Mucosa of stomach (tissue), 1 donor: ENCODE results near the gene PRSS35.
"Not testable (repeated sequence)": the region's sequence is repeated elsewhere in the genome, so short reads cannot be mapped to it uniquely, and the experiment has no call there.

Experiments
- H3K27me3 ChIP-seq: one replicate; pipeline ENCODE4 v1.7.0; 2013; ENCODE audit warnings: mild to moderate bottlenecking, low read length; ENCODE audit not compliant: control insufficient read depth, insufficient read depth
- H3K36me3 ChIP-seq: one replicate; pipeline ENCODE4 v1.7.0; 2013; ENCODE audit warnings: low read length; ENCODE audit not compliant: control insufficient read depth, insufficient read depth
- H3K4me1 ChIP-seq: one replicate; pipeline ENCODE4 v1.7.0; 2013; ENCODE audit warnings: mild to moderate bottlenecking, low read length; ENCODE audit not compliant: control insufficient read depth, insufficient read depth
- H3K4me3 ChIP-seq: one replicate; pipeline ENCODE4 v1.7.0; 2013; ENCODE audit warnings: low read length
- H3K9ac ChIP-seq: one replicate; pipeline ENCODE4 v1.7.0; 2013; ENCODE audit warnings: mild to moderate bottlenecking, low read length, moderate library complexity
- H3K9me3 ChIP-seq: one replicate; pipeline ENCODE4 v1.7.0; 2013; ENCODE audit warnings: mild to moderate bottlenecking, low read length, moderate library complexity; ENCODE audit not compliant: control insufficient read depth
- donor health status: Pancreatic carcinoma.

PRSS35 gene

GRCh38 chr6:83536034-83536646 is 23.8 kb downstream of the PRSS35 start:
- Histone ChIP-seq H3K27me3 (no peaks in the 10 kb centered on the region), H3K4me3 (no peak overlapping the region), H3K4me1 (no peaks in the 10 kb centered on the region), H3K36me3 (no peaks in the 10 kb centered on the region), H3K9me3 (no peaks in the 10 kb centered on the region), H3K9ac (no peak overlapping the region)

DNA sequence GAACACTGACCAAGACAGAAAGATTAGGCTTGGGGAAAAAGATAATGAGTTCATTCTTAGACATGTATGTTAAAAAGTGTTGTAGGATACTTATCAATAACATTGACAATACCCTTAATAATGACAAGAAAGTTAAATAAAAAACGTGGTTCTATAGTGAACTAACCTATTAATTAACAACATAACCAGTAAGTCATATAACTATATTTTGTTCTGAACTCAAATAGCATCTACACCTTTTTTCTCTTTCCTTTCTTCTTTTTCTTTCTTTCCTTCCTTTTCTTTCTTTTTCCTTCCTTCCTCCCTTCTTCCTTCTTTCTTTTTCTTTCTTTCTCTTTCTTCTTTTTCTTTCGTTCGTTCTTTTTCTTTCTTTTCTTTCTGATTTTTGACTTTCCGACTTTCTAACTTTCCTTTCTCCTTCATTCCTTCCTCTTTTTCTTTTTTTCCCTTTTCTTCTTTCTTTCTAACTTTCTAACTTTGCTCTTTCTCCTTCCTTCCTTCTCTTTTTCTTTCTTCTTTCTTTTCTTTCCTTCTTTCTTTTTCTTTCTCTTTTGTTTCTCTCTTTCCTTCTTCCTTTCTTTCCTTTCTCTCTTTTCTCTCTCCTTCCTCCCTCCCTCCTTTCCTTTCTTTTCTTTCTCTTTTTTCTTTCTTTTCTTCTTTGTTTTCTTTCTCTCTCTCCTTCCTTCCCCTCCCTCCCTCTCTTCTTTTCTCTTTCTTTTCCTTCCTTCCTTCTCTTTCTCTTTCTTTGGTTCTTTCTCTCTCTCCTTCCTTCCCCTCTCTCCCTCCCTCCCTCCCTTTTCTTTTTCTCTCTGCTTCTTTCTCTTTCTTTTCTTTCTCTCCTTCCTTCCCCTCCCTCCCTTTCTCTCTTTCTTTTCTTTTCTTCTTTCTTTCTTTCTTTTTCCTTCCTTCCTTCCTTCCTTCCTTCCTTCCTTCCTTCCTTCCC is 24.6 kb downstream of the PRSS35 start:
- Histone ChIP-seq H3K36me3 (no peaks in the 10 kb centered on the region), H3K9me3 (no peaks in the 10 kb centered on the region), H3K4me1 (no peaks in the 10 kb centered on the region), H3K4me3 (no peak overlapping the region), H3K27me3 (no peaks in the 10 kb centered on the region), H3K9ac (no peak overlapping the region)

DNA sequence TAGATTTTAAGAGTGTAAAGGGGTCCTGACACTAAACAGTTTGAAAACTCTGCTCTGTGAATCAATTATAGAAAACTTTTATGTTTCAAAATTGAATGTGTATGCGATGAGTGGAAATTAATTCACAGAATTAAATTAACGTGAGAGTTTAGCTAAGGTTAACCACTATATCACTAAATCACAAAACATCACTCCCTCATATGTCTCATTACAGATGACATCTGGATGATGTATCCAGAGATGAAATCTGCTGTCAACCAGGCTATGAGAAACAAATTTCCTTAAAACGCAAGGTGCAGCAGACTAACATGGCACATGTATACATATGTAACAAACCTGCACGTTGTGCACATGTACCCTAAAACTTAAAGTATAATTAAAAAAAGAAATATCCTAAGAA is 27.3 kb downstream of the PRSS35 start:
- Histone ChIP-seq H3K9ac (no peak overlapping the region), H3K9me3 (no peaks in the 10 kb centered on the region), H3K4me3 (no peak overlapping the region), H3K36me3 (no peaks in the 10 kb centered on the region), H3K27me3 (no peaks in the 10 kb centered on the region), H3K4me1 (no peaks in the 10 kb centered on the region)

DNA sequence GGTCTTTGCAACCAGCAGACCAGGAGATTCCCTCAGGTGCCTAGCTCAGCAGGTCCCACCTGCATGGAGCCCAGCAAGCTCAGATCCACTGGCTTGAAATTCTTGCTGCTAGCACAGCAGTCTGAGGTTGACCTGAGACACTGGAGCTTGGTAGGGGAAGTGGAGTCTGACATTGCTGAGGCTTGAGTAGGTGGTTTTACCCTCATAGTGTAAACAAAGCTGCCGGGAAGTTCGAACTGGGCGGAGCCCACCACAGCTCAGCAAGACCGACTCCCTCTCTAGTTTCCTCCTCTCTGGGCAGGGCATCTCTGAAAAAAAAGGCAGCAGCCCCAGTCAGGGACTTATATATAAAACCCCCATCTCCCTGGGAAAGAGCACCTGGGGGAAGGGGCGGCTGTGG is 34.3 kb downstream of the PRSS35 start:
- Histone ChIP-seq H3K9ac (no peak overlapping the region), H3K27me3 (no peaks in the 10 kb centered on the region)

DNA sequence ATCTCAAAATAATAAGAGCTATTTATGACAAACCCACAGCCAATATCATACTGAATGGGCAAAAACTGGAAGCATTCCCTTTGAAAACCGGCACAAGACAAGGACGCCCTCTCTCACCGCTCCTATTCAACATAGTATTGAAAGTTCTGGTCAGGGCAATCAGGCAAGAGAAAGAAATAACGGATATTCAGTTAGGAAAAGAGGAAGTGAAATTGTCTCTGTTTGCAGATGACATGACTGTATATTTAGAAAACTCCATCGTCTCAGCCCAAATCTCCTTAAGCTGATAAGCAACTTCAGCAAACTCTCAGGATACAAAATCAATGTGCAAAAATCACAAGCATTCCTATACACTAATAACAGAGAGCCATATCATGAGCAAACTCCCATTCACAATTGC is 38.1 kb downstream of the PRSS35 start:
- not testable (repeated sequence) for H3K4me3 ChIP-seq, H3K27me3 ChIP-seq, H3K9me3 ChIP-seq, H3K4me1 ChIP-seq, H3K36me3 ChIP-seq, H3K9ac ChIP-seq

More for the DNA sequence above, 34.3 kb downstream of the PRSS35 start:
- H3K4me1 ChIP-seq: no peaks in the 10 kb centered on the region
- H3K36me3 ChIP-seq: no peaks in the 10 kb centered on the region
- no peak overlapping the region for H3K4me3 ChIP-seq
- H3K9me3 ChIP-seq: no peaks in the 10 kb centered on the region

DNA sequence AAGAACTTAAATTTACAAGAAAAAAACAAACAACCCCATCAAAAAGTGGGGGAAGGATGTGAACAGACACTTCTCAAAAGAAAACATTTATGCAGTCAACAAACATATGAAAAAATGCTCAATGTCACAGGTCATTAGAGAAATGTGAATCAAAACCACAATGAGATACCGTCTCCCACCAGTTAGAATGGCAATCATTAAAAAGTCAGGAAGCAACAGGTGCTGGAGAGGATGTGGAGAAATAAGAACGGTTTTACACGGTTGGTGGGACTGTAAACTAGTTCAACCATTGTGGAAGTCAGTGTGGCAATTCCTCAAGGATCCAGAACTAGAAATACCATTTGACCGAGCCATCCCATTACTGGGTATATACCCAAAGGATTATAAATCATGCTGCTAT is 39.4 kb downstream of the PRSS35 start:
- not testable (repeated sequence) for H3K9ac ChIP-seq, H3K4me1 ChIP-seq, H3K36me3 ChIP-seq, H3K4me3 ChIP-seq, H3K27me3 ChIP-seq, H3K9me3 ChIP-seq

DNA sequence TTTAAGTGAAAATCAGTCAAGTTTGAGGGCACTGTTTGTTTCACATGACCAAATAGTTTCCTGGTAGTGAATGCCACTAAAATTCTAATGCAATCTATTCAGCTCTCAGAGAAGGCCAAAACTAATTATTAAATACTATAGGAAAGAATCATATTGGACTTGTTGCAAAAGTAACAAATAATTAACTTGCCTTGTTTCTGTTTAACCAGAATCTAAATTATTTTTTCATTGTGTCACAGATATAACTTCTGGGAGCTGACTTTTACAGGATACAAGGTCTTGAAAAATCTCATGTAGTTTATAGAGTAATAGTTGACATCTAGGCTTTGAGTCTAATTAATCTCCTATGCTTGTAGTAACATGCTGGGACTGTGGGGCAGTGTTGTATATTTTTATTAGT is 44.5 kb downstream of the PRSS35 start:
- Histone ChIP-seq H3K36me3 (no peaks in the 10 kb centered on the region), H3K9ac (no peak overlapping the region), H3K27me3 (no peaks in the 10 kb centered on the region), H3K9me3 (no peaks in the 10 kb centered on the region), H3K4me1 (no peaks in the 10 kb centered on the region), H3K4me3 (no peak overlapping the region)

DNA sequence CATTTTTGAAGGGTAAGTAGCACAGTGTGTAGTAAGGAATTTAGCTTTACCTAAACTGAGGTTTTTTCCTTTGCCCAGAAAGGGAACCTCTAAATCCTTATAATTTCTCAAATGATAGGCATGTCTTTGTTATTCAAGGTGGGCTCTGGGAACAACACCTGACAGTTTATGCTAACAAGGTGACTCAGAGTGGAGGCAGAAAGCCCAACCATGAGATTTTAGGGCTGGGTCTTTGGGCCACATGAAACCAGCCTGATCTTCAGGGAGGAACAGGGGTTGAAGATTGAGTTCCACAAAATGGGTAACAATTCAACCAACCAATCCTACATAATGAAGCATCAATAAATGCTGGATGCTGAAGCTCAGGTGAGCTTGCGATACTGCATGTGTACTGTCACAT is 46.6 kb downstream of the PRSS35 start:
- Histone ChIP-seq H3K27me3 (no peaks in the 10 kb centered on the region), H3K4me3 (no peak overlapping the region), H3K9ac (no peak overlapping the region), H3K36me3 (no peaks in the 10 kb centered on the region), H3K4me1 (no peaks in the 10 kb centered on the region), H3K9me3 (no peaks in the 10 kb centered on the region)

GRCh38 chr6:83571663-83572185 is 59.4 kb downstream of the PRSS35 start:
- not testable (repeated sequence) for H3K9ac ChIP-seq, H3K4me1 ChIP-seq, H3K4me3 ChIP-seq, H3K9me3 ChIP-seq, H3K36me3 ChIP-seq, H3K27me3 ChIP-seq

DNA sequence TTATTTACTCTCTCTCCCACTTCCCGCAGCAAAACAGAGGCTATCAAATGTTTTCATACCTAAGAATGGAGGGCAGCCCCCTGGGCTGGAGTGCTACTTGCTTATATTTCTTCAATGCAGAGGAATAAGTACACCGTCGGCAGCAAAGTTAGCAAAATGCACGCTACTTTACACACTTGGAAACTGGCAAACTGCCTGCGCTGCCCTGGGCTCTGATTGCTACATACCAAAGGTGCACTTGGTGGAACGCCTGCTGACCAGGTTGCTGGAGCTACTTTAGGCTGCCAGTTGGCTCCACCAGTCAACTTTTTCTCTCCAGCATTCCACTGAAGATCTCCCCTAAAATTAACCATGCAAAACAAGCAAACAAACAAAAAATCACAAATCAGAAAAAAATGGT is 62.4 kb downstream of the PRSS35 start:
- Histone ChIP-seq H3K4me1 (no peaks in the 10 kb centered on the region), H3K9ac (no peak overlapping the region), H3K9me3 (no peaks in the 10 kb centered on the region), H3K27me3 (no peaks in the 10 kb centered on the region), H3K36me3 (no peaks in the 10 kb centered on the region), H3K4me3 (no peak overlapping the region)
